GM10266 (cell line): ENCODE data around the gene LPIN1.

Source experiments
- DNase-seq: peaks from one replicate; pipeline ENCODE4 v3.0.0; 2012; ENCODE audit errors: extremely low spot score
- TF ChIP-seq, protein P1 (sequence below): IDR thresholded peaks from 2 replicates; pipeline ENCODE4 v1.5.1; 2012; ENCODE audit warnings: mild to moderate bottlenecking, low read depth; ENCODE audit not compliant: control insufficient read depth, insufficient read depth; ENCODE audit errors: missing control alignments

Gene LPIN1

DNA sequence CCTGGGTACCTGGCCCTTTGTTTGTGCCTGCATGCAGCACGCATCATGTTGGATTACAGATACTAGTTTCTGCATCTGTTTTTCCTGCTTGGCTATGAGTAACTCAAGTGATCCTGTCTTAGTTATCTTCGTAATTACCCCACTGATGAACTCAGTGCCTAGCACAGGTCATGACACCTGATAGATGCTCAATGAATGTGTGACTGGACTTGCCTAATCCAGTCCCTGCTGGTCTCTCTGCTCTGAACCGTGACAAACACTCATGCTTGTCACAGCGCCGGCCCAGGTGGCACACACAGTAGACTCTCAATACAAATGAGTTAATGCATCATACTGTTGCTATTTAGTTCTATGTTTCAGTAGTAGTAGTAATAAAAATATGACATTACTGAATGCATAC is 45.2 kb upstream of the LPIN1 start:
- TF ChIP-seq, protein P1, sequence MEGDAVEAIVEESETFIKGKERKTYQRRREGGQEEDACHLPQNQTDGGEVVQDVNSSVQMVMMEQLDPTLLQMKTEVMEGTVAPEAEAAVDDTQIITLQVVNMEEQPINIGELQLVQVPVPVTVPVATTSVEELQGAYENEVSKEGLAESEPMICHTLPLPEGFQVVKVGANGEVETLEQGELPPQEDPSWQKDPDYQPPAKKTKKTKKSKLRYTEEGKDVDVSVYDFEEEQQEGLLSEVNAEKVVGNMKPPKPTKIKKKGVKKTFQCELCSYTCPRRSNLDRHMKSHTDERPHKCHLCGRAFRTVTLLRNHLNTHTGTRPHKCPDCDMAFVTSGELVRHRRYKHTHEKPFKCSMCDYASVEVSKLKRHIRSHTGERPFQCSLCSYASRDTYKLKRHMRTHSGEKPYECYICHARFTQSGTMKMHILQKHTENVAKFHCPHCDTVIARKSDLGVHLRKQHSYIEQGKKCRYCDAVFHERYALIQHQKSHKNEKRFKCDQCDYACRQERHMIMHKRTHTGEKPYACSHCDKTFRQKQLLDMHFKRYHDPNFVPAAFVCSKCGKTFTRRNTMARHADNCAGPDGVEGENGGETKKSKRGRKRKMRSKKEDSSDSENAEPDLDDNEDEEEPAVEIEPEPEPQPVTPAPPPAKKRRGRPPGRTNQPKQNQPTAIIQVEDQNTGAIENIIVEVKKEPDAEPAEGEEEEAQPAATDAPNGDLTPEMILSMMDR: no peak
- DNase-seq: no peak

DNA sequence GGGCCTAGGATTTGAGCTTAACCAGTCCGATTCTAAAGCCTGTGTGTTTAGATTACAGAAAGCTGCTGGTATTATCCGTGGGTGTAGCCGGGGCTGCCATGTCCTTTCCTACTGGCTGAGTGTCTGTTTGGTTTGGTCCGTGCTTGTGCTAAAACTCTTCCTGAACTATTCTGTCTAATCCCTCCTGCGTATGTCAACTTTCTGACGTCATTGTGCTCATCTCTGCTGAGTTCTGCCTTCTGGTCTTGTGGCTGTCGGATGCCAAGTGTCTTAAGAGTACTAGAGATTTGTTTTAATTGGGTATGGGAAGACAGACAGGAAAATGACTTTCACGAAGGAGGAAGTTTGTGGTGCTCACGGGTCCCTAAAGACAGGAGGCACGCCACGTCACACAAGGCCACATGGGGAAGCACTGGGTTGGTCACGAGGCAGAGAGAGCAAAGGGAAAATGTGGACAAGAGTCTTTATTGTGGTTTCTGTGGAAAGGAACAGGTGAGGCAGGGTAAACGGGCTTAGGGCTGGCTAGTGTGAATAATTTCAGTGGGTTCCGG is 44.6 kb upstream of the LPIN1 start:
- TF ChIP-seq, protein P1: no peak
- no peak for DNase-seq

DNA sequence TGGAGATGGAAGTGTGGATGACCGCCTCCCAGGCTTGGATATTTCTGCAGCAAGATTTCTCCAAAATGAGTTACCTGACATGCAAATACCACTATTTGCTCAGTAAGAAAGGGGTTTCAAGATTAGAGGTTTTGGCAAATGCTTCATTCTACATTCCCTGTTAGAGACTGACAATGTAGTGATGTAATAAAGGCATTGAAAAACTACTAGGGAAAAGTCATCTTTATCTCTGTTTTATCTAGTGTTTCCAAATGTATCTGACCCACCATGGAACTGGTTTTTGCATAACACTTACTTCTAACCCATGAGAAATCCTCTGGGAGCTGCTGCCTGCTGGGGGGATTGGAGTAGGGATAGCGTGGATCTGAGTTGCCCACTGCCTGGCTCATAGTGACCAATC is 43.5 kb upstream of the LPIN1 start:
- DNase-seq: no peak
- TF ChIP-seq, protein P1: no peak

DNA sequence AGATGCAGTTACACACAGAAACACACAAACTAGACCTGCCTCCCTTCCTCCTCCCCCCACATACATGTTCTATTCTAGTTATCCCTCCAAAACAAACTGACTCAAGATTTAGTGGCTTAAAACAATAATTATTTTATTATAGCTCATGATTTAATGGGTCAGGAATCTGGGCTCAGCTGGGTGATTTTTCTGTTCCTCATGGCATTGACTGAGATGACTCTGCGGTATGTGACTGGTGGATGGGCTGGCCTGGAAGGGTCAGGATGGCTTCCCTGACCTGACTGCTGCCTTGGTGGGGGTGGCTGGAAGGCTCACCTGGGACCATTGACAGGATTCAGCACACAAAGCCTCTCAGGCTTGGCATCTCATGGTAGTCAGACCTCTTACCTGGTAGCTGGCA is 42.7 kb upstream of the LPIN1 start:
- TF ChIP-seq, protein P1: no peak
- DNase-seq: no peak

DNA sequence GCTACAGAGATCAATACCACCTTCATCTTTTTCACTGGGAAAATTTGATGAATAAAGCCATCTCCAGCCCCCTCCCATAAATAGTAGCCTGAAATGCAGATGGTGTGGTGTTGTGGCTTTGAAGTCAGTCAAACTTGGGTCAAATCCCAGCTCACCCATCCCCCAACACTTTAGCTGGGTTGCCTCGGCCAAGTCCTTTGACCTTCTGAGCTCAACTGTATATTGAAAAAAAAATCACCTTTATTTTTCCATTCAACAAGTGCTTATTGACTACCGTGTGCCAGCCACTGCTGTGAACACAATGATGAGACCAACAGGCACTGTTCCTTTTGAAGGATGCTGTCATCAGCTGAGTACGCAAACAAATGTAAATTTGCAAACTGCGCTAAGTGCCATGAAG is 41.4 kb upstream of the LPIN1 start:
- TF ChIP-seq, protein P1: no peak
- DNase-seq: no peak

DNA sequence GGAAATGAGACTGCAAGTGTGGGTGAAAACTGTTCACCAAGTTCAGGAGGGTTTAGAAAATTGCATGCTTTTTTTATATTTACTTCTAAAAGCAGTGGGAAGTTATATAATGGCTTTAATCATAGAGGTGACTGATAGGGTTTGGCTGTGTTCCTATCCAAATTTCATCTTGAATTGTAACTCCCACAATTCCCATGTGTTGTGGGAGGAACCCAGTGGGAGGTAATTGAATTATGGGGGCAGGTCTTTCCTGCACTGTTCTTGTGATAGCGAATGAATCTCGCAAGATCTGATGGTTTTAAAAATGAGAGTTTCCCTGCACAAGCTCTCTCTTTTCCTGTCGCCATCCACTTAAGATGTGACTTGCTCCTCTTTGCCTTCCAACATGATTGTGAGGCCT is 40.7 kb upstream of the LPIN1 start:
- TF ChIP-seq, protein P1: no peak
- DNase-seq: no peak

DNA sequence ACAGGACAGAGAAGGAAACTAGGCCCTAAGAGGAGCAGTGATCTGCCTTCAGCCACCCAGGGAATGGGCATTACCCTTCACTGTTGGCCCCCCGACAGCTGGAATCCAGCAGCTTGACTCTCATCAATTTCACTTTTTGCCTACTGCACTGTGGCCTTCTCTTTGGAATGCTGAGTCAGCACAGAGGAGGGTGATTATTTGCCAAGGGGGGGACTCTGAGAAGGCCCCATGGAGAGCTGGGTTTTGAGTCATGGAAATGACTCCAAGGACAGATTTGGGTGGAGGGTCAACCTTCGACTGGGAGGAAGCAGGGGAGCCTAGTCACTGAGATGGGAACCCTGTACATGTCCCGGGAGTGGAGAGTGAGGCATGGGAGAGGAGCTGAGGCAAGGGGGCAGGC is 38.3 kb upstream of the LPIN1 start:
- no peak for DNase-seq
- TF ChIP-seq, protein P1: no peak
